SK-N-MC (cell line): ENCODE measurements around the gene MAGI1.

ENCODE experiments used
- EZH2 ChIP-seq: fragments of 200-600 bp; sonication (generic); IDR thresholded peaks from one replicate; pipeline ENCODE4 v1.6.1; 2017; ENCODE audit warnings: antibody characterized with exemption
- POLR2AphosphoS5 ChIP-seq: IDR thresholded peaks from 2 replicates; pipeline ENCODE4 v1.6.1; 2012; ENCODE audit warnings: mild to moderate bottlenecking, low read depth, low read length, borderline replicate concordance

DNA sequence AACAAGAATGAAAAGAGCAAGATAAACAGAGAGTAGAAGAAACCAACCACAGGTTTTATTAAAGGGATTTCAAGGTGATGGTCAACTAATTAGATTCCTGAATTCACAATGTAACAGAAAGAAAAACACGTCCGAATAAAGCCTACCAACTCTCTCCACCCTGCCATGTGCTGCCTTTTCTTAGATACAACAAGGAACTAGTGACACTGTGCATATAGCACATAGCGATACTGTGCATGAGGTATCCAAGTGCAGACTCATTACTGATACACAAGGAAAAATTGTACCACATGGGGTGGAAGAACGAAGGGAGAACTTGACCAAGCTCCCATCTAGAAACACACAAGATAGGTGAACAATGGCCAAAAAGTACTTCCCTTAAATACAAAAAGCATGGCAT, 154.6 kb downstream of the MAGI1 start:
- TF ChIP-seq EZH2 (no peak), POLR2AphosphoS5 (no peak)
